ENCODE results near the gene HDAC9.

HDAC9 gene

DNA sequence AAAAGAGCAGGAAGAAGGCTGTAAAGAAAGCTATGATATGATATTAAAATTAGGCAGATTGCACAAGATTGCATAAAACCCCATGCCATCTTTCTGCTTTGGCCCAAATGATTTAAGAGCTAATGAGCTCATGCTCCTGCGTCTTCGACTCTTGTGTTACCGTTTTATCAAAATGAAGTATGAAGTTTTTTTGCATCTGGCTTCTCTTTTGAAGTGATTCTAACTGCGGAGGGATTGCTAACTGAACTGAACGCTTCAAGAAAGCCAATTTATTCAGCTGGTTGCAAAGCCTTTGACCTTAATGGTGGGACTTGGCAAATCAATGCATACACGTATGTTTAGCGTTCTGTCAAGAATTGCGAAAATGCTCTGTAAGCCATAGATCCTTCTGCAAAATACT, 339.0 kb downstream of the HDAC9 start:
- Histone ChIP-seq H3K27me3 (ENCODE audit: control insufficient read depth in 1 of 2, insufficient read depth in 2 of 2, low read length in 2 of 2) (no peaks in the 10 kb centered on the region), H3K27ac (ENCODE audit: low read length) (no peak overlapping the region), H3K36me3 (ENCODE audit: control insufficient read depth in 2 of 2, insufficient read depth in 2 of 2, low read length in 2 of 2) (no peaks in the 10 kb centered on the region)

DNA sequence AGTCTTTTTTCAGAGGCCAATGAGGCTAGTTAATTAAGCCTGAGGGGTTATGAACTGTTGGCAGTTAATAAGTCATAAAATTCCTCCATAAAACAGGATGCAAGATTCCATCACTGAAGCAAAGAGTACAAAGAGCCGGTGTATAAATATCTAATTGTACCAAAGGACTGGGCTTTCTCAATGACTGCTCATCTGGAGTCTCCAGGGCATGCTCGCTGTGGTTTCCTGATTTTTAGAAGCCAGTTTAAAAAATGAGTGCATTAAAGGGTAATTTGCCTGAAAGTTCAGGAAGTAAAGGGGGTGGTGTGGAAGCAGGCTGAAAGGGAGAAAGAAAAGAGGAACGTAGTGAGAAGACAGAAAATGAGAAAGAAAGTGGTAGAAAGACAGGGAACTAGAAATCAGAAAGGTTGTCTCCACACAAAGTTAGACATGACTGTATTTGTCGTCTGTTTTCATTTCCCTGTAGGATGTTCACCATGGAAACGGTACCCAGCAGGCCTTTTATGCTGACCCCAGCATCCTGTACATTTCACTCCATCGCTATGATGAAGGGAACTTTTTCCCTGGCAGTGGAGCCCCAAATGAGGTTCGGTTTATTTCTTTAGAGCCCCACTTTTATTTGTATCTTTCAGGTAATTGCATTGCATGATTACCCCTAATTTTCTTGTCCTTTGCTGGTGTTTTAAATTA, 339.6 kb downstream of the HDAC9 start:
- Histone ChIP-seq H3K4me3 (ENCODE audit: low read length in 2 of 2) (no peak overlapping the region), H3K9ac (ENCODE audit: low read length in 2 of 2) (no peak overlapping the region), H3K27me3 (ENCODE audit: control insufficient read depth in 1 of 2, insufficient read depth in 2 of 2, low read length in 2 of 2) (no peaks in the 10 kb centered on the region), H3K27ac (ENCODE audit: low read length) (no peak overlapping the region), H3K9me3 (ENCODE audit: control insufficient read depth in 2 of 2, low read length in 2 of 2) (no peaks in the 10 kb centered on the region), H3K4me1 (ENCODE audit: control insufficient read depth, insufficient read depth, low read length) (no peaks in the 10 kb centered on the region), H3K36me3 (ENCODE audit: control insufficient read depth in 2 of 2, insufficient read depth in 2 of 2, low read length in 2 of 2) (no peaks in the 10 kb centered on the region)

More for the DNA sequence above, 339.0 kb downstream of the HDAC9 start:
- Histone ChIP-seq H3K9ac (ENCODE audit: low read length in 2 of 2) (no peak overlapping the region), H3K4me1 (ENCODE audit: control insufficient read depth, insufficient read depth, low read length) (no peaks in the 10 kb centered on the region), H3K9me3 (ENCODE audit: control insufficient read depth in 2 of 2, low read length in 2 of 2) (no peaks in the 10 kb centered on the region), H3K4me3 (ENCODE audit: low read length in 2 of 2) (no peak overlapping the region)

DNA sequence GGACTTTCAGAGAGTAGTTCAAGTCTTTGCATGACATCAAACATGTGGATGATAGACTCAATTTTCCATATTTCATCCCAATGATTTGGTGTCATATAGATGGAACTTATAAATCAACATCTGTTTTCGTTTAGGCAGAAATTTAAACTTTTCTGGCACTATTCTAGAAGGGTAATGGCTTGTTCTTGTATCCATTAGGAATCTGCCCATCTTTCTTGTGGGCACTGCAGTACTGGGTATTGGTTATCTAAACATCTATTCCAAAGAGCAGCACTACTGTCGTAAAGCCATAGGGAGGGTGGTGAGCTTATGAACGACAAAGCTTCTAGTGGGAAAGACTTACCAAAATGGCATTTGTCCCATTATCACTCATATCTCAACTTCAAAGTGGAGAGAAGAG, 348.4 kb downstream of the HDAC9 start:
- H3K9me3 ChIP-seq (ENCODE audit: control insufficient read depth in 2 of 2, low read length in 2 of 2) = no peaks in the 10 kb centered on the region
- H3K9ac ChIP-seq (ENCODE audit: low read length in 2 of 2) = no peak overlapping the region
- H3K4me1 ChIP-seq (ENCODE audit: control insufficient read depth, insufficient read depth, low read length) = no peaks in the 10 kb centered on the region
- no peak overlapping the region for H3K27ac ChIP-seq (ENCODE audit: low read length)
- H3K36me3 ChIP-seq (ENCODE audit: control insufficient read depth in 2 of 2, insufficient read depth in 2 of 2, low read length in 2 of 2) = no peaks in the 10 kb centered on the region
- H3K4me3 ChIP-seq (ENCODE audit: low read length in 2 of 2) = no peak overlapping the region
- no peaks in the 10 kb centered on the region for H3K27me3 ChIP-seq (ENCODE audit: control insufficient read depth in 1 of 2, insufficient read depth in 2 of 2, low read length in 2 of 2)

DNA sequence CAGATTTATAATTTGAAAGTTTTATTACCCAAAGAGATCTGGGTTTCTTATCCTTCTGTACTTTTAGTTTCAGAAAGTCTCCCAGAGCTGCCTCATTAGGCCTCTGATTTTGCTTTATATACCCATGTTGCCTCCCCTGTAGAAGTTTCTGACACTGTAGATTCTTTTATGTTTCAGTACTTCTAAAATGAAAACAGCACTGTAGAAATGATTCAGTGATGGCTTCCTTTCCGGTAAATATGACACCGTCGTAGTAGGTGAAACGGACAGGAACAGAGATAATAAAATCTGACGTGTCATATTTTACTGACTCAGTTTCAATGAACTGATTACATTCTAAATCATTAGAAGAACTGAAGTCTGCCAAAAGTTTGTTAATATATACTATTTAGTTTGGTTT, 349.2 kb downstream of the HDAC9 start:
- Histone ChIP-seq H3K27me3 (ENCODE audit: control insufficient read depth in 1 of 2, insufficient read depth in 2 of 2, low read length in 2 of 2) (no peaks in the 10 kb centered on the region), H3K4me3 (ENCODE audit: low read length in 2 of 2) (no peak overlapping the region), H3K9me3 (ENCODE audit: control insufficient read depth in 2 of 2, low read length in 2 of 2) (no peaks in the 10 kb centered on the region), H3K4me1 (ENCODE audit: control insufficient read depth, insufficient read depth, low read length) (no peaks in the 10 kb centered on the region), H3K9ac (ENCODE audit: low read length in 2 of 2) (no peak overlapping the region), H3K27ac (ENCODE audit: low read length) (no peak overlapping the region), H3K36me3 (ENCODE audit: control insufficient read depth in 2 of 2, insufficient read depth in 2 of 2, low read length in 2 of 2) (no peaks in the 10 kb centered on the region)

DNA sequence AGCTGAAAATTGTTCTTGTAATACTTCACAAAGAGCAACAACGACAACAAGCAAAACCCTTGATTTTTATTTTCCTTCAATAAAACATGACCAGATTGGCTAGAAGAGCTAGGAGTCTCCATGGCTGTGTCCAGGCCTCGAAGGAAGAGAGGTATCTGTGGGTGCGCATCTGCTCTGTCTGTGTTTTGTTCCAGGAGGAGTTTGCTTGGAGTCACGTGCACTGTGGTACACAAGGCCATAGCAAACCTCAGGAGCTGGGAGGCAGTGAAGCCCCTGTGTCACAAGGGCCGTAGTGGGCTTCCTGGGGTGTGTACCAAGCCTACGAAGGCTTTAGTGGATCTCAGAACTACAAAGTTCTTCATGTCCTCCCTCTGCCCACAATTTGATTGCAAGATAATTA, 350.2 kb downstream of the HDAC9 start:
- H3K9ac ChIP-seq (ENCODE audit: low read length in 2 of 2) = no peak overlapping the region
- H3K4me3 ChIP-seq (ENCODE audit: low read length in 2 of 2) = no peak overlapping the region
- H3K4me1 ChIP-seq (ENCODE audit: control insufficient read depth, insufficient read depth, low read length) = no peaks in the 10 kb centered on the region
- H3K27ac ChIP-seq (ENCODE audit: low read length) = no peak overlapping the region
- no peaks in the 10 kb centered on the region for H3K36me3 ChIP-seq (ENCODE audit: control insufficient read depth in 2 of 2, insufficient read depth in 2 of 2, low read length in 2 of 2)
- H3K27me3 ChIP-seq (ENCODE audit: control insufficient read depth in 1 of 2, insufficient read depth in 2 of 2, low read length in 2 of 2) = no peaks in the 10 kb centered on the region
- H3K9me3 ChIP-seq (ENCODE audit: control insufficient read depth in 2 of 2, low read length in 2 of 2) = no peaks in the 10 kb centered on the region

DNA sequence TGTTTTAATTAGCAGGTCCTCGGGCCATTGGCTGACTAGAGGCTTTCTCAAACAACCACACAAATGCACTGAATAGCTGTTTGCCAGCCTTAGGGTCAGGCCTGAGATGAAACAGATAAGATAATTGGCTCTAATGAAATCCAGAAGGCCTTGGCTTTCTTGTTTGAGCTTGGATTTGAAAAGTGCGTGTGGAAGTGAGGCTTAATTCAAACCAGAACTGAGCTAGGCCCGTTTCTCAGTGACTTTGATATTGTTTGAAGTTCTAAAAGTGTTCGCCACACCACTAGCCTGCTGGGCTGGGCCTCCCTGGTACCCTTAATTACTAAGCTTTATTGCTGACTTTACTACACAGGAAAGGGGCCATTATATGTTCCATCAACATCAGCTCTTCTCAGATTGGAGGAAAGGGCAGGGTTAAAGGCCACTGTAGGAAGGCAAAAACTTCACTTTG, 351.2 kb downstream of the HDAC9 start:
- Histone ChIP-seq H3K27ac (ENCODE audit: low read length) (no peak overlapping the region), H3K4me3 (ENCODE audit: low read length in 2 of 2) (no peak overlapping the region), H3K36me3 (ENCODE audit: control insufficient read depth in 2 of 2, insufficient read depth in 2 of 2, low read length in 2 of 2) (no peaks in the 10 kb centered on the region), H3K27me3 (ENCODE audit: control insufficient read depth in 1 of 2, insufficient read depth in 2 of 2, low read length in 2 of 2) (no peaks in the 10 kb centered on the region), H3K9ac (ENCODE audit: low read length in 2 of 2) (no peak overlapping the region), H3K9me3 (ENCODE audit: control insufficient read depth in 2 of 2, low read length in 2 of 2) (no peaks in the 10 kb centered on the region), H3K4me1 (ENCODE audit: control insufficient read depth, insufficient read depth, low read length) (no peaks in the 10 kb centered on the region)

DNA sequence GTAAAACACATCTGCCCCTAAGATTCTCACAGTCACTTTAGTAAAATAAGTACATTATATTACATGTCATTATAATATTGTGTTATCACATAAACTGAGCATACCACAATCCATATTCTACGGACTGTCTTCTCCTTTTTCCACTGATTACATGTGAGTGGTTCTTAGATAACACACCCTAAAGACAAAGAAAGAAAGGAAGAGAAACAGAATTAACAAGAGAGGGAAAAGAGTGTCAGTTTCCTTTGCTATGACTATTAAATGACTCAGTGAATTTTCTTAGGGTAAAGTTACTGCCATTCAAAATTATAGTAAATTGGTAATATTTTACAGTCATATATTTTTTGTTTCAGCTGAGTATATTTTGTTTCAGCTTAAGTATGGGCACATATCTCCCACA, 353.6 kb downstream of the HDAC9 start:
- no peaks in the 10 kb centered on the region for H3K36me3 ChIP-seq (ENCODE audit: control insufficient read depth in 2 of 2, insufficient read depth in 2 of 2, low read length in 2 of 2)
- no peak overlapping the region for H3K9ac ChIP-seq (ENCODE audit: low read length in 2 of 2)
- H3K27me3 ChIP-seq (ENCODE audit: control insufficient read depth in 1 of 2, insufficient read depth in 2 of 2, low read length in 2 of 2) = no peaks in the 10 kb centered on the region
- no peak overlapping the region for H3K27ac ChIP-seq (ENCODE audit: low read length)
- H3K4me3 ChIP-seq (ENCODE audit: low read length in 2 of 2) = no peak overlapping the region
- no peaks in the 10 kb centered on the region for H3K4me1 ChIP-seq (ENCODE audit: control insufficient read depth, insufficient read depth, low read length)
- no peaks in the 10 kb centered on the region for H3K9me3 ChIP-seq (ENCODE audit: control insufficient read depth in 2 of 2, low read length in 2 of 2)

DNA sequence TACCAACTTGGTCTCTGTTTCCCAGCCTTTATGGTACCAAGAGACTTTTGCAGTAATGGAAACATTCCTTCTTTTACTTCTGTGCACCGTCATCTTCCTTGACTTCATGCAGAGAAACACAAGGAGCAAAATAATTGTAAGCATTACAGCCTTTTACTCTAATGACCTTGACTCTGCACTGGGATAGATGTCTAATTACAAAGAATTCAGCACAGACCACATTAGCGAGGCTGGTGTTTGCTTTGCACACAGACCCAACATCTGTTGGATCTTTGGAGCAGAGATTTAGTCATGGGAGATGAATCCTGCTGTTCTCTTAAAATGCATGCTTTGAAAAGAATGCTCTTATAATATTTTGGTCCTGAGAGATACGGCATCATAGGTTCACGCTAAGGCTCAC, 360.2 kb downstream of the HDAC9 start:
- no peaks in the 10 kb centered on the region for H3K4me1 ChIP-seq (ENCODE audit: control insufficient read depth, insufficient read depth, low read length)
- no peaks in the 10 kb centered on the region for H3K36me3 ChIP-seq (ENCODE audit: control insufficient read depth in 2 of 2, insufficient read depth in 2 of 2, low read length in 2 of 2)
- H3K4me3 ChIP-seq (ENCODE audit: low read length in 2 of 2) = no peak overlapping the region
- H3K9ac ChIP-seq (ENCODE audit: low read length in 2 of 2) = no peak overlapping the region
- H3K9me3 ChIP-seq (ENCODE audit: control insufficient read depth in 2 of 2, low read length in 2 of 2) = no peaks in the 10 kb centered on the region
- H3K27me3 ChIP-seq (ENCODE audit: control insufficient read depth in 1 of 2, insufficient read depth in 2 of 2, low read length in 2 of 2) = no peaks in the 10 kb centered on the region
- no peak overlapping the region for H3K27ac ChIP-seq (ENCODE audit: low read length)

DNA sequence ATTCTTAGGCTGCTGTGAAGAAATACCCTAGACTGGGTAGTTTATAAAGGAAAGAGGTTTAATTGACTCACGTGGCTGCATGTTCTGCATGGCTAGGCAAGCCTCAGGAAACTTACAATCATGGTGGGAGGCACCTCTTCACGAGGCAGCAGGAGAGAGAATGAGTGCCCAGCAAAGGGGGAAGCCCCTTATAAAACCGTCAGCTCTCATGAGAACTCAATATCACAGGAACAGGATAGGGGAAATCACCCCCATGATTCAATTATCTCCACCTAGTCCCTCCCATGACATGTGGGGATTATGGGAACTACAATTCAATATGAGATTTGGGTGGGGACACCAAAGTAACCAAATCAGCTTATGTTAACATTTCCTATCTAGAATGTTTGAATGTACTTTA, 362.7 kb downstream of the HDAC9 start:
- no peak overlapping the region for H3K4me3 ChIP-seq (ENCODE audit: low read length in 2 of 2)
- H3K36me3 ChIP-seq (ENCODE audit: control insufficient read depth in 2 of 2, insufficient read depth in 2 of 2, low read length in 2 of 2) = no peaks in the 10 kb centered on the region
- no peak overlapping the region for H3K9ac ChIP-seq (ENCODE audit: low read length in 2 of 2)
- no peak overlapping the region for H3K27ac ChIP-seq (ENCODE audit: low read length)
- no peaks in the 10 kb centered on the region for H3K4me1 ChIP-seq (ENCODE audit: control insufficient read depth, insufficient read depth, low read length)
- no peaks in the 10 kb centered on the region for H3K27me3 ChIP-seq (ENCODE audit: control insufficient read depth in 1 of 2, insufficient read depth in 2 of 2, low read length in 2 of 2)
- no peaks in the 10 kb centered on the region for H3K9me3 ChIP-seq (ENCODE audit: control insufficient read depth in 2 of 2, low read length in 2 of 2)

DNA sequence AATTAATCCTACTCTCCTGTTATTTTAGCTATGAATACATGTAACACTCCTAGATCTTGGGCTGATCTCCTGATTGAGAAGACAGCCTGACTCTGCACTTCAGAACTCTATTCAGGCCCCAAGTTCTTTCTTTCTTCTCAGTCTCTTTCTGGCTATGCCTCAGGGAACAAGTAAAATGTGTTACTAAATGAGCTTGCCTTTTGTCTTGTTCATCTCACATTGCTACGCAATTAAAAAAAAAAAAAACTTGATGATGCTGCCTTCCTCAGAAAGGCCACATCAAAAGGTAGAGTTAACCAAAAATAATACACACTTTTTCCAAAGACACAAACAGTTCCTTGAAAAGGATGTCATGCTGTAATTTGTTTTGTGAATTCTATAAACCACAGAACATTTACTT, 363.8 kb downstream of the HDAC9 start:
- Histone ChIP-seq H3K9ac (ENCODE audit: low read length in 2 of 2) (no peak overlapping the region), H3K9me3 (ENCODE audit: control insufficient read depth in 2 of 2, low read length in 2 of 2) (no peaks in the 10 kb centered on the region), H3K4me1 (ENCODE audit: control insufficient read depth, insufficient read depth, low read length) (no peaks in the 10 kb centered on the region), H3K27me3 (ENCODE audit: control insufficient read depth in 1 of 2, insufficient read depth in 2 of 2, low read length in 2 of 2) (no peaks in the 10 kb centered on the region), H3K27ac (ENCODE audit: low read length) (no peak overlapping the region), H3K4me3 (ENCODE audit: low read length in 2 of 2) (no peak overlapping the region), H3K36me3 (ENCODE audit: control insufficient read depth in 2 of 2, insufficient read depth in 2 of 2, low read length in 2 of 2) (no peaks in the 10 kb centered on the region)

DNA sequence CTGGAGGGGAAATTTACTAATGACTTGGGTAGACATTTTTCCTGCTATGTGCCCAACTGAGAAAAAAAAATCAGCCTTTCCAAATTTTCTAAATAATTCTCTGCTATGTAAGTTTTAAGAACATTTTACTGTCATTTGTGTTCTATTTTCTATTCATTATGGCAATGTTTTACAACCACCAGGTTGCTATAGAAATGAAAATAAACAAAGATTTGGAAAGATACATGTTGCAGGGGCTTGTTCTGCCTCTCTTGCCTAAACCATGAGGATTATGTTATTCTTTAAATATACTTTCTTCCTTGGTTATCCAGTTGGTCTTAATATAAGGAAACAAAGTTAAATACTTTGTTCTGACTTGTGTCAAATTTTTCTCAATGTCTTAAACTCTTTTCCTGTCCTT, 364.7 kb downstream of the HDAC9 start:
- Histone ChIP-seq H3K9ac (ENCODE audit: low read length in 2 of 2) (no peak overlapping the region), H3K36me3 (ENCODE audit: control insufficient read depth in 2 of 2, insufficient read depth in 2 of 2, low read length in 2 of 2) (no peaks in the 10 kb centered on the region), H3K9me3 (ENCODE audit: control insufficient read depth in 2 of 2, low read length in 2 of 2) (no peaks in the 10 kb centered on the region), H3K27me3 (ENCODE audit: control insufficient read depth in 1 of 2, insufficient read depth in 2 of 2, low read length in 2 of 2) (no peaks in the 10 kb centered on the region), H3K27ac (ENCODE audit: low read length) (no peak overlapping the region), H3K4me3 (ENCODE audit: low read length in 2 of 2) (no peak overlapping the region), H3K4me1 (ENCODE audit: control insufficient read depth, insufficient read depth, low read length) (no peaks in the 10 kb centered on the region)
